CD4-positive, CD25-positive, alpha-beta regulatory T cell (primary cell): ENCODE results near the gene ACR. TPM values are rescaled to one million over a fixed set of nuclear protein-coding genes. Genes with fewer than 3 reads are reported as not detected.

Source experiments
- ATAC-seq, 2 donors: fragments of 150-1000 bp; cut with Tn5 transposase; one replicate each; pipeline ENCODE4 v1.10.0; 2021; ENCODE audit warnings: low read depth in 2 of 2, moderate number of reproducible peaks in 2 of 2, moderate library complexity in 1 of 2
- DNase-seq, 3 donors: peaks; one replicate each; pipeline versions ENCODE4 v3.0.0 to v3.0.0-alpha.2; 2012 to 2022; ENCODE audit warnings: mixed read lengths in 1 of 3
- H3K27ac ChIP-seq: one replicate; pipeline ENCODE4 v1.7.0; 2013; ENCODE audit warnings: mild to moderate bottlenecking, low read length; ENCODE audit not compliant: insufficient read depth, poor library complexity, severe bottlenecking
- H3K27me3 ChIP-seq: one replicate; pipeline ENCODE4 v1.7.0; 2013; ENCODE audit warnings: low read length; ENCODE audit not compliant: control insufficient read depth, insufficient read depth
- H3K36me3 ChIP-seq: one replicate; pipeline ENCODE4 v1.7.0; 2013; ENCODE audit warnings: mild to moderate bottlenecking, low read length, moderate library complexity; ENCODE audit not compliant: control insufficient read depth, insufficient read depth
- H3K4me1 ChIP-seq: 2 replicates; pipeline ENCODE4 v1.7.0; 2013; ENCODE audit warnings: mild to moderate bottlenecking, low read length; ENCODE audit not compliant: insufficient read depth, control insufficient read depth, poor library complexity, severe bottlenecking
- H3K4me3 ChIP-seq: one replicate; pipeline ENCODE4 v1.7.0; 2013; ENCODE audit warnings: low read depth, mild to moderate bottlenecking, low read length, moderate library complexity
- H3K9me3 ChIP-seq, 2 experiments: 1 replicate in 1 of 2; 2 replicates in 1 of 2; pipeline ENCODE4 v1.7.0; 2013; ENCODE audit warnings: low read length in 2 of 2, mild to moderate bottlenecking in 1 of 2, moderate library complexity in 1 of 2; ENCODE audit not compliant: control insufficient read depth in 2 of 2
- H3K27ac Mint-ChIP-seq, 3 donors: one replicate each; pipeline ENCODE4 v1.8.0; 2020 to 2022; ENCODE audit warnings: mild to moderate bottlenecking in 3 of 3, mixed read lengths in 3 of 3, moderate library complexity in 2 of 3
- H3K27me3 Mint-ChIP-seq: one replicate; pipeline ENCODE4 v1.8.0; 2022; ENCODE audit warnings: mild to moderate bottlenecking, mixed read lengths
- H3K36me3 Mint-ChIP-seq: one replicate; pipeline ENCODE4 v1.8.0; 2020; ENCODE audit warnings: mixed read lengths
- H3K4me1 Mint-ChIP-seq, 4 donors: one replicate each; pipeline ENCODE4 v1.8.0; 2020 to 2022; ENCODE audit warnings: mixed read lengths in 4 of 4, mild to moderate bottlenecking in 1 of 4
- H3K4me3 Mint-ChIP-seq, 4 donors: one replicate each; pipeline ENCODE4 v1.8.0; 2020 to 2022; ENCODE audit warnings: mild to moderate bottlenecking in 4 of 4, mixed read lengths in 4 of 4, moderate library complexity in 3 of 4
- H3K9me3 Mint-ChIP-seq, 7 donors: one replicate each; pipeline ENCODE4 v1.8.0; 2020 to 2022; ENCODE audit warnings: mixed read lengths in 7 of 7, mild to moderate bottlenecking in 3 of 7, moderate library complexity in 2 of 7
- polyA plus RNA-seq, 4 donors: library from polyadenylated mRNA; unstranded; fragments of 300-500 nt; fragmentation: Illumina TruSeq; gene quantifications; one replicate each; pipeline ENCODE4 v1.2.3, GENCODE V29; 2021
- total RNA-seq: library from RNA; stranded (reverse); gene quantifications from one replicate; pipeline ENCODE4 v1.2.3, GENCODE V29; 2022

The ACR gene
- total and polyA plus RNA-seq, 5 donors from 2014 or later: not detected

GRCh38 chr22:50710886-50711285 is 27.1 kb upstream of the ACR start:
- H3K27ac Mint-ChIP-seq: no peak overlapping the region
- Histone ChIP-seq H3K4me1 (no peaks in the 10 kb centered on the region), H3K36me3 (no peaks in the 10 kb centered on the region), H3K27me3 (no peaks in the 10 kb centered on the region), H3K4me3 (no peak overlapping the region), H3K9me3 (no peaks in the 10 kb centered on the region), H3K27ac (no peak overlapping the region)
- peaks cover 0 to 3% (median 0%) of the 10 kb centered on the region in 7 donors for H3K9me3 Mint-ChIP-seq
- no peak for ATAC-seq
- no peak for DNase-seq
- no peaks in the 10 kb centered on the region for H3K4me1 Mint-ChIP-seq
- no peak overlapping the region for H3K4me3 Mint-ChIP-seq
- H3K36me3 Mint-ChIP-seq: no peaks in the 10 kb centered on the region
- H3K27me3 Mint-ChIP-seq: no peaks in the 10 kb centered on the region

- no peak overlapping the region for H3K4me3 Mint-ChIP-seq
- no peaks in the 10 kb centered on the region for H3K27me3 Mint-ChIP-seq
- H3K36me3 ChIP-seq: no peaks in the 10 kb centered on the region
- DNase-seq (no peak), ATAC-seq (no peak)
- no peak overlapping the region for H3K27ac ChIP-seq
- H3K36me3 Mint-ChIP-seq: no peaks in the 10 kb centered on the region
- peaks cover 0 to 3% (median 0%) of the 10 kb centered on the region in 7 donors for H3K9me3 Mint-ChIP-seq
- no peaks in the 10 kb centered on the region for H3K9me3 ChIP-seq
- H3K27ac Mint-ChIP-seq: no peak overlapping the region
- no peaks in the 10 kb centered on the region for H3K4me1 Mint-ChIP-seq
- H3K27me3 ChIP-seq: no peaks in the 10 kb centered on the region
- no peaks in the 10 kb centered on the region for H3K4me1 ChIP-seq
- H3K4me3 ChIP-seq: no peak overlapping the region
Measured at GRCh38 chr22:50711446-50712340, 26.3 kb upstream of the ACR start.

- Histone ChIP-seq H3K27ac (no peak overlapping the region), H3K27me3 (no peaks in the 10 kb centered on the region), H3K4me1 (no peaks in the 10 kb centered on the region), H3K36me3 (no peaks in the 10 kb centered on the region), H3K9me3 (no peaks in the 10 kb centered on the region), H3K4me3 (no peak overlapping the region)
- no peak for ATAC-seq
- Mint-ChIP-seq H3K36me3 (no peaks in the 10 kb centered on the region), H3K27ac (no peak overlapping the region), H3K27me3 (no peaks in the 10 kb centered on the region), H3K9me3 (peaks cover 0 to 3% (median 0%) of the 10 kb centered on the region in 7 donors), H3K4me3 (no peak overlapping the region), H3K4me1 (no peaks in the 10 kb centered on the region)
- DNase-seq: no peak
Measured at GRCh38 chr22:50712341-50713007, 25.5 kb upstream of the ACR start.

GRCh38 chr22:50713008-50713385 is 25.0 kb upstream of the ACR start:
- Mint-ChIP-seq H3K27me3 (no peaks in the 10 kb centered on the region), H3K36me3 (no peaks in the 10 kb centered on the region), H3K4me3 (no peak overlapping the region), H3K9me3 (peaks cover 0 to 3% (median 0%) of the 10 kb centered on the region in 7 donors), H3K4me1 (no peaks in the 10 kb centered on the region), H3K27ac (no peak overlapping the region)
- no peak overlapping the region for H3K27ac ChIP-seq
- H3K36me3 ChIP-seq: no peaks in the 10 kb centered on the region
- no peak overlapping the region for H3K4me3 ChIP-seq
- H3K4me1 ChIP-seq: no peaks in the 10 kb centered on the region
- H3K27me3 ChIP-seq: no peaks in the 10 kb centered on the region
- H3K9me3 ChIP-seq: no peaks in the 10 kb centered on the region
- no peak for ATAC-seq
- DNase-seq: no peak

GRCh38 chr22:50713571-50714056 is 24.4 kb upstream of the ACR start:
- Mint-ChIP-seq H3K9me3 (peaks cover 0 to 3% (median 0%) of the 10 kb centered on the region in 7 donors), H3K27me3 (no peaks in the 10 kb centered on the region), H3K36me3 (no peaks in the 10 kb centered on the region), H3K4me1 (no peaks in the 10 kb centered on the region), H3K4me3 (no peak overlapping the region), H3K27ac (no peak overlapping the region)
- Histone ChIP-seq H3K4me3 (no peak overlapping the region), H3K36me3 (no peaks in the 10 kb centered on the region), H3K4me1 (no peaks in the 10 kb centered on the region), H3K27ac (no peak overlapping the region), H3K27me3 (no peaks in the 10 kb centered on the region), H3K9me3 (no peaks in the 10 kb centered on the region)
- DNase-seq (no peak), ATAC-seq (no peak)

GRCh38 chr22:50714150-50714549 is 23.9 kb upstream of the ACR start:
- Mint-ChIP-seq H3K27ac (no peak overlapping the region), H3K9me3 (peaks cover 0 to 3% (median 0%) of the 10 kb centered on the region in 7 donors), H3K4me3 (no peak overlapping the region), H3K4me1 (no peaks in the 10 kb centered on the region), H3K27me3 (no peaks in the 10 kb centered on the region), H3K36me3 (no peaks in the 10 kb centered on the region)
- H3K9me3 ChIP-seq: no peaks in the 10 kb centered on the region
- H3K4me3 ChIP-seq: no peak overlapping the region
- H3K4me1 ChIP-seq: no peaks in the 10 kb centered on the region
- DNase-seq (no peak), ATAC-seq (no peak)
- H3K27ac ChIP-seq: no peak overlapping the region
- no peaks in the 10 kb centered on the region for H3K27me3 ChIP-seq
- no peaks in the 10 kb centered on the region for H3K36me3 ChIP-seq

- no peaks in the 10 kb centered on the region for H3K9me3 ChIP-seq
- H3K36me3 Mint-ChIP-seq: no peaks in the 10 kb centered on the region
Measured at GRCh38 chr22:50714631-50715179, 23.3 kb upstream of the ACR start.

More at GRCh38 chr22:50714631-50715179, 23.3 kb upstream of the ACR start:
- no peaks in the 10 kb centered on the region for H3K4me1 ChIP-seq
- ATAC-seq (no peak), DNase-seq (no peak)
- H3K9me3 Mint-ChIP-seq: peaks cover 0 to 3% (median 0%) of the 10 kb centered on the region in 7 donors
- H3K27me3 Mint-ChIP-seq: no peaks in the 10 kb centered on the region
- no peaks in the 10 kb centered on the region for H3K27me3 ChIP-seq
- H3K36me3 ChIP-seq: no peaks in the 10 kb centered on the region
- H3K4me3 ChIP-seq: no peak overlapping the region
- no peak overlapping the region for H3K4me3 Mint-ChIP-seq
- no peak overlapping the region for H3K27ac Mint-ChIP-seq
- H3K27ac ChIP-seq: no peak overlapping the region
- H3K4me1 Mint-ChIP-seq: no peaks in the 10 kb centered on the region
